Activated CD8-positive, alpha-beta memory T cell treated with anti-CD3 and anti-CD28 coated beads, Interleukin-2, amount 50 U/mL, for 24 hours (primary cell): ENCODE results near the gene PLXND1.
"Not testable (repeated sequence)": the region's sequence is repeated elsewhere in the genome, so short reads cannot be mapped to it uniquely, and the experiment has no call there.

Experiments
- DNase-seq: peaks from one replicate; pipeline ENCODE4 v3.0.0-alpha.2; 2020; ENCODE audit errors: extremely low read depth

PLXND1 gene

GRCh38 chr3:129614435-129614834 is 8.0 kb upstream of the PLXND1 start:
- DNase-seq: no peak

GRCh38 chr3:129613367-129613740 is 6.9 kb upstream of the PLXND1 start:
- DNase-seq: no peak

- DNase-seq: no peak
These were observed 6.3 kb upstream of the PLXND1 start for GRCh38 chr3:129612534-129613366.

DNA sequence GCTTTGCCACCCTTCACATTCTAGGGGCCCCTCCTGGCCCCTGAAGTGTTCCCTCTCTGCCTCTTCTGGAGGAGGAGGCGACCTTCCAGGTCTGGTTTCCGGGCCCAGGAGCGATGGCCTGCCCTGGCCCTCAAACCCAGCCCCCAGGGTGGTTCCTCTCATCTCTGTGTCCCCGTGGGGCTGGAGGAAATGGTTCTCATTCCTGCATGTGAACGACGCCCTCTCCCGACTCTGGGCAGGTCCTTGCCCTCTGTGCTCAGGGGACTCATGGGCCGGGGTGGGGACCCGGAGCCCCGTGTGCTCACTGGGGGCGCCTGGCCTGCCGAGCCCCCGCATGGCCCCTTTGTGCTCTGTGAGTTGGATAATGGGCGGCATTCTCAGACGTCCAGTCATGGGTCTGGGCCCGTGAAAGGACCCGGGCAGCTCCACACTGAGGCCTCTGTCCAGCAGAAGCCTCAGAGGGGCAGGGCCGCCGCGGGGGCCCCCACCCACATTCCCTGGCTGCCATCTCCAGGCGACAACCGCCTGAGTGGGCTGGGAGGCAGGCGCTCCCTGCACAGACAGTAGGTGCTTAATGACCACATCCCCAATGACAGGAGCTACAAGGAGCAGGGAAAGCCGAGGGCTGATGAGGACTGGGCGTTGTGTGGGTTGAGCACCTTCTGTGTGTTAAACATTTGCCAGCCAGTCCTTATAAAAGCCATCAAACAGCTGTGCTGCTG is 5.5 kb upstream of the PLXND1 start:
- DNase-seq: no peak

DNA sequence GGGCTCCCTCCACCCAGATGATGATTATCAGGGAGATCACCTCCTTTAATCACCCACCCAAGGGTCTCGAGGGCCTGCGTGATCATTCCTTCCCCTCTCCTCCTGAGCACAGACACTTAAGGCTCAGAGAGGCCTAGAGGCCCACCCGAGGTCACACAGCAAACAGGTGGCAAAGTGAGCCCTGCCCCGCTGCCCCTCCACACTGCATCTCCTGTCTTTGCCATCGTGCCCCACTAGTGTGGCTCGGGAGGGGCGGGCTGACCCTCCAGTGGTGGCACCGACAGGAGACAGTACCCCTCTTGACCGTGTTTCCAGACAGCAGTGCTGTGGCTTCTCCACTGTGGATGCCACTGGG is 4.9 kb upstream of the PLXND1 start:
- no peak for DNase-seq

GRCh38 chr3:129610794-129611445 is 4.4 kb upstream of the PLXND1 start:
- DNase-seq: not testable (repeated sequence)

DNA sequence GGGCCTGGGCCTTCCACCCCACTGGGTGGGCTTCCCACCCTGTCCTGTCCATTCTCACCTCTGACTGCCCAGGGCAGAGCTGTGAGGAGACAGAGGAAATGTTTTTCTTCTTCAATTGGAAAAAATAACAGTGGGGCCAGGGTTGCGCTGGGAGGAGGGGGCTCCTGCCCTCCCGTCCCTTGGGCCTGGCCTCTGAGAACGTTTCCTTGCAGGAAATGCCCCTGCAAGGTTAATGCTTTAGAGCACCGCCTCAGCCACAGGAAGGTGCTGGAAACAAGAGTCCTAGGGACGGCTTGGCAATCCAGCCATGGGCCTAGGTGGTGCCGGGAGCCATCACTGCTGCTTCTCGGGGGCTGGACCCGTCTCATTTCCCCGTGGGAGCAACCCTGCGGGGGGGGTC is 3.8 kb upstream of the PLXND1 start:
- DNase-seq: no peak

DNA sequence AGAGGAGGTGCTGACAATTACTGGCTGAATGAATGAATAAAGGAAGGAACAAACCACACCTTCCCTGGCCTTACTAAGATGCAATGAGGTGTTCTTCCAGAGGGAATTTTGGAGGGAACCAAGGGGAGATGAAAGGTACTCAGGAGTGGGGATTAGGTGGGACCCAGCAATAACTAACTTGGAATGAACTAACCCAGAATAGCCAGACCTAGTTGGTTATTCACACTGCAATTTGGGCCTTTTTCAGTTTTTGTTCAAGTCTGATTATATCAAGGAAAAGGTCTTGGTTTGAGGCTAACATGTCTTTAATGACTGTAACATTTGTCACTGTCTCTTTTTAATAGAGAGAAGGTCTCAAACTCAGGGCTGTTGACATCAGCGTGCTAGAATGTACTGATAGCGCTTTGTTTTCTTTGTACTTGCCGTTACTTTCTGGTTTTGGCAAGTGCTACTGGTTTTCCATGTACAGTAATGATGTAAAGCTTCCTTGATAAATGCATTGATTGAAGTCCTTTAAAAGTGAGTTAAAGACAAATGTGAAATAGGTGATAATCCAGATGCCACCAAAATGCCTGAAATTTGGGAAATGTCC is 3.2 kb upstream of the PLXND1 start:
- no peak for DNase-seq

DNA sequence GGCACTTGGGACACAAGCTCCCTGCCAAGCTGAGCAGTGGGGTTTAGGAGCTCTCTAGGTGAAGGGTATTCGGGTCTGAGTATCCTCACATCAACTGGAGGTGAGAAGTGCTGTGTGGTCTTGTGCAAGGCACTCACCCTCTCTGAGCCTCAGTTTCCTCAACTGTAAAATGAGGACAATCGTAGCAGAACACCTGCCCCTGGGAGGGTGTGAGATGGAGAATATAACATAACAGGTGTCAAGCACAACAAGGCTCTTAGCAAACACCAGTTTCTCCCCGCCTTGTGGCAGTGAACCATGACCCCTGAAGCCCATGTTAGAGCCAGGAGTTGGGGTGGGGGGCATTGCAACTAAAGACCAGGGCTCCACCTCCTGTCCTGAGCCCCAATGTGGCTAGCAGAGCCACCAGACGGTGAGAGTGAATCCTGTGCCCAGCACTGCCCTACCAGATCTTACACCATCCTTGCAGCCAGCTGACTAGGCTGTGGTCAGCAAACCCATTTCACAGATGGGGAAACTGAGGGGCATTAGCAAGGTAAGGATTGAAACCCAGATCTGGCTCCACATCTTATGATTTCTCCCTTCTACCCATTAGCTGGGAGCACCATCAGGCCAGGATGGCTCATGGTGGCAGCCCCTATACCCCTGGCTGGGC is 2.6 kb upstream of the PLXND1 start:
- no peak for DNase-seq

GRCh38 chr3:129608087-129608935 is 1.8 kb upstream of the PLXND1 start:
- no peak for DNase-seq

- no peak for DNase-seq
These were observed 1.1 kb upstream of the PLXND1 start for GRCh38 chr3:129607391-129608068.

GRCh38 chr3:129605922-129606635 is 397 bp downstream of the PLXND1 start:
- DNase-seq: no peak

DNA sequence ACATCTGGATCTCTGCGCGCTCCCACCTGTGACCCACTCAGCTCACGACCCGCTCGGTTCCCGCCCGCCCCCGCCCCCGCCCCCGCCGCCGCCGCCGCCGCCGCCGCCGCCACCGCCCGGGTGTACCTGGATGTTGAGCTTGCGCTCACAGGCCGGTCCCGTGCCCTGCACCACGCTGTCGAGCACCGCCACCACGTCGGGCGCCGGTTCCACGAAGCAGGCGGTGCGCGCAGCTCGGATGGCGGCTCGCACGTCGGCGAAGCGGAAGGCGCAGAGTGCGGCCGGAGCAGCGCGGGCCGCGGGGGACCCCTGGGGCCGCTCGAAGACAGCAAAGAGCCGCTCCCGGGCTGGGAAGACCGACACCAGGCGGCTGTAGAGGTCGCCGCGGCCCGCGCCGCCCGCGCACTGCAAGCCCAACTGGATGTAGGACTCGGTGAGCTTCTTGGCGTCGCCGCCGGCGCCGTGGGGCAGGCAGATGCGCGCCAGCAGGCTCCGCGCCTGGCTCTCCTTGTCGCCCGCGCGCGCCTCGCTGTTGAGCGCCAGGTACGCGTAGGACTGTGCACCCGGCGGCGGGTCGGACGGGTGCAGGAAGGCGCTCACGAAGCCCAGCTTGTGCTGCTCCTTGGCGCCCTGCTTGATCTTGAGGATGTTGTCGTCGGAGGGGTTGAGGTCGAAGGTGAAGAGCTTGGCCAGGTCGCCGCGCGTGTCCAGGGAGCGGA is 1.1 kb downstream of the PLXND1 start:
- DNase-seq: no peak

GRCh38 chr3:129604767-129605166 is 1.7 kb downstream of the PLXND1 start:
- no peak for DNase-seq

DNA sequence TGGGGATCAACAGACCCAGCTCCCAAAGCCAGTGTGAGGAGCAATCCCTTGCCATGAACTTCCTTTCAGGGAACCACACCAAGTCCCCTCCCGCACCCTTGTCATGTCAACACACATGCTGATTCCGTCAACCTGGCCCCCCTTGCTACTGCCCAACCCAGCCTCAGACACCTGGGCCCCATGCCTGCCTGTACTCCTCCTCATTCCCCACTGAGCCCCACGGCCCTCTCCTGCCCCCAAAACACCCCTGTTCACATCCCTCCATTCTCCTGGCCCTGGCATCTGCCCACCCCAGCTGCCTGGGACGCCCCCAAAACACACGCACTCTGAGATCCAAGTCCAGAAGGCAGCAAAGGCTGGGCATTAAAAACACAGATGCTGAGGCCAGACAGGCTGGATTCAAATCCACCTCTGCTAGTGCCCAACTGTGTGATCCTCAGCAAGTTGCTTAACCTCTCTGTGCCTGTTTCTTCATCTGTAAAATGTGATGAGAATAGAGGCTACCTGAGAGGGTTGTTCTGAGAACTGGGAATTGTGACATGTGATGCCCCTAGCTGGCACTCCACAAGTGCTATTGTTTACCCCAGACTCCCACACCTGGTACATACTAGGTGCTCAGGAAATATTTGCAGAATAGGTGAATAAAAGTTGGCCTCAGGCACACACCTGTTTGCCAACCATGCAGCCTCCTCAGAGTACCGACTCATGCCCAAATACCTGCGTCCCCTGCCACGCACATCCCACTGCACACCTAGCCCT is 2.3 kb downstream of the PLXND1 start:
- DNase-seq: no peak

DNA sequence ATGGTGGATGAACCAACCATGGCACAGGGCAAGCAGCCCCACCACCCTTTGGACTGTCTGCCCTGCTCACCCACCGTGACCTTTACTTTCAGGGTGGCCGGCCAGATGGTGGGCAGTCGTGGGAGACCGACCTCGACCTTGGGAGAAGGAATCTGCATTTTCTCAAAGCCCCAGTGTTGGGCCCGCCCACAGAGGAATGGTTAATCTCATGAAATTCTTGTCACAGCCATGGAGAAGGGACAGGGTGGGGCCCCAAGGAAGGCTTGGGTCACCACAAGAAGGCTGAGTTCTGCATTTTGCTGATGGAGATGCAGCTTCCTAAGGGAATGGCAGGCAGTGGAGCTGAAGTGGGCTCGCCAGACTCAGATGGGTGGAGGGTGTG is 2.9 kb downstream of the PLXND1 start:
- DNase-seq: no peak

- DNase-seq: no peak
These were observed 3.5 kb downstream of the PLXND1 start for GRCh38 chr3:129602730-129603560.

DNA sequence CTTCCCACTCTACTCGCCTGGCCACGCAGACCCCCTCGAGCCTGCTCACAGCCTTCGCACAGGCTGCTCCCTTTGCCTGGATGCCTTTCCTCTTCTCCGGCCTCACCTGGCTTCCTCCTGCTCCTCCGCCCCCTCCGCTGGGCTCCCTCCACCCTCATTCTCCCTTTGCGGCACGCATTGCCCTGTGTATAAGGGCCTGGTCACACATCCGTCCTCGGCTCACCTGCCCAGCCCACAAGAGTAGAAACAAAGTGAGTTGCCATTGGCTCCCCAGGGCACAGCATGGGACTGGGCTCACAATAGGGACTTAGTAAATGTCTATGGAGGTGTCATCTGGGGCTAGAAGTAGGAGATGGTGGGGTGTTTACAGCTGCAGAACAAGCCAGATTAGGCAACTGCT is 4.2 kb downstream of the PLXND1 start:
- no peak for DNase-seq
